ENCODE measurements around the gene EPHA5.

DNA sequence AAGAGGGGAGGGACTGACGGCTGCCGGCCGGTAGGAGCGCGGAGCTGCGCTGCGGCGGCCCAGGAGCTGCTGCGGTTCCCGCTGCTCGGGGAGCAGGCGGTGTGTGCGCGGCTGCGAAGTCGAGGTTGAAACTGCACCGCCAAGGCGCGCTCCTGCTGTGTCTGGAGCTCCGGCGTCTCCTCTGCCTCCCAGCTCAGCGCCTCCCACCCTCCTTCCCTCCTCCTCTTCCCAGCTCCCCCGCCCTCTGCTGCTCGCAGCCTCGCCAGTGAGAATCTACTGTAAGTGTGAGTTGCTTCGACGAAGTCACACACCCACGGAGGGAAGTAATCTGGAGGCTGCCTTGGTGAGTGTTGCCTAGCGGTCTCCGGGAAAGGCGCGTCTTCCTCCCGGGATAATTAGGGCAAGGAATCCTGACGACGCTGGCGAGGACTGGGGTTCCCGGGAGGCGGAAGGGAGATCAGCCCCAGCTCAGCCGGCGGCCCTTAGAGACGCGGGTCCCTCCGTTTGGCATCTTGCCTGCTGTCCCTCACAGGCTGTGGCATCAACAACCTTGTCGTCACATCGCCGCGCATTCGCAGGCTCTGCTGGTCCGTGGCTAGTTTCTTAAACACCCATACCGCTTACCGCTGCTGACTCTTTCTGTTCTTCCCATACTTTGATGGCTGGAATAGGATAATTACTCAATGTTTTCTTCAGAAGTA lies at the start of gene EPHA5:
- TF ChIP-seq, protein P1, sequence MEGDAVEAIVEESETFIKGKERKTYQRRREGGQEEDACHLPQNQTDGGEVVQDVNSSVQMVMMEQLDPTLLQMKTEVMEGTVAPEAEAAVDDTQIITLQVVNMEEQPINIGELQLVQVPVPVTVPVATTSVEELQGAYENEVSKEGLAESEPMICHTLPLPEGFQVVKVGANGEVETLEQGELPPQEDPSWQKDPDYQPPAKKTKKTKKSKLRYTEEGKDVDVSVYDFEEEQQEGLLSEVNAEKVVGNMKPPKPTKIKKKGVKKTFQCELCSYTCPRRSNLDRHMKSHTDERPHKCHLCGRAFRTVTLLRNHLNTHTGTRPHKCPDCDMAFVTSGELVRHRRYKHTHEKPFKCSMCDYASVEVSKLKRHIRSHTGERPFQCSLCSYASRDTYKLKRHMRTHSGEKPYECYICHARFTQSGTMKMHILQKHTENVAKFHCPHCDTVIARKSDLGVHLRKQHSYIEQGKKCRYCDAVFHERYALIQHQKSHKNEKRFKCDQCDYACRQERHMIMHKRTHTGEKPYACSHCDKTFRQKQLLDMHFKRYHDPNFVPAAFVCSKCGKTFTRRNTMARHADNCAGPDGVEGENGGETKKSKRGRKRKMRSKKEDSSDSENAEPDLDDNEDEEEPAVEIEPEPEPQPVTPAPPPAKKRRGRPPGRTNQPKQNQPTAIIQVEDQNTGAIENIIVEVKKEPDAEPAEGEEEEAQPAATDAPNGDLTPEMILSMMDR (IDR thresholded peaks at IDR 0.05), result no peak
- TF ChIP-seq, protein P2, sequence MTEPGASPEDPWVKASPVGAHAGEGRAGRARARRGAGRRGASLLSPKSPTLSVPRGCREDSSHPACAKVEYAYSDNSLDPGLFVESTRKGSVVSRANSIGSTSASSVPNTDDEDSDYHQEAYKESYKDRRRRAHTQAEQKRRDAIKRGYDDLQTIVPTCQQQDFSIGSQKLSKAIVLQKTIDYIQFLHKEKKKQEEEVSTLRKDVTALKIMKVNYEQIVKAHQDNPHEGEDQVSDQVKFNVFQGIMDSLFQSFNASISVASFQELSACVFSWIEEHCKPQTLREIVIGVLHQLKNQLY (CRISPR knock-in tag; IDR thresholded peaks at IDR 0.05), result no peak
- TF ChIP-seq FOXP1 (CRISPR knock-in tag; IDR thresholded peaks at IDR 0.05; ENCODE audit: borderline replicate concordance), result peak; percentile 46; the same call in 1 of the 2 replicates
- TF ChIP-seq, protein P3, sequence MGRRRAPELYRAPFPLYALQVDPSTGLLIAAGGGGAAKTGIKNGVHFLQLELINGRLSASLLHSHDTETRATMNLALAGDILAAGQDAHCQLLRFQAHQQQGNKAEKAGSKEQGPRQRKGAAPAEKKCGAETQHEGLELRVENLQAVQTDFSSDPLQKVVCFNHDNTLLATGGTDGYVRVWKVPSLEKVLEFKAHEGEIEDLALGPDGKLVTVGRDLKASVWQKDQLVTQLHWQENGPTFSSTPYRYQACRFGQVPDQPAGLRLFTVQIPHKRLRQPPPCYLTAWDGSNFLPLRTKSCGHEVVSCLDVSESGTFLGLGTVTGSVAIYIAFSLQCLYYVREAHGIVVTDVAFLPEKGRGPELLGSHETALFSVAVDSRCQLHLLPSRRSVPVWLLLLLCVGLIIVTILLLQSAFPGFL (CRISPR knock-in tag; IDR thresholded peaks at IDR 0.05; ENCODE audit: borderline replicate concordance), result no peak
- TF ChIP-seq, protein P4, sequence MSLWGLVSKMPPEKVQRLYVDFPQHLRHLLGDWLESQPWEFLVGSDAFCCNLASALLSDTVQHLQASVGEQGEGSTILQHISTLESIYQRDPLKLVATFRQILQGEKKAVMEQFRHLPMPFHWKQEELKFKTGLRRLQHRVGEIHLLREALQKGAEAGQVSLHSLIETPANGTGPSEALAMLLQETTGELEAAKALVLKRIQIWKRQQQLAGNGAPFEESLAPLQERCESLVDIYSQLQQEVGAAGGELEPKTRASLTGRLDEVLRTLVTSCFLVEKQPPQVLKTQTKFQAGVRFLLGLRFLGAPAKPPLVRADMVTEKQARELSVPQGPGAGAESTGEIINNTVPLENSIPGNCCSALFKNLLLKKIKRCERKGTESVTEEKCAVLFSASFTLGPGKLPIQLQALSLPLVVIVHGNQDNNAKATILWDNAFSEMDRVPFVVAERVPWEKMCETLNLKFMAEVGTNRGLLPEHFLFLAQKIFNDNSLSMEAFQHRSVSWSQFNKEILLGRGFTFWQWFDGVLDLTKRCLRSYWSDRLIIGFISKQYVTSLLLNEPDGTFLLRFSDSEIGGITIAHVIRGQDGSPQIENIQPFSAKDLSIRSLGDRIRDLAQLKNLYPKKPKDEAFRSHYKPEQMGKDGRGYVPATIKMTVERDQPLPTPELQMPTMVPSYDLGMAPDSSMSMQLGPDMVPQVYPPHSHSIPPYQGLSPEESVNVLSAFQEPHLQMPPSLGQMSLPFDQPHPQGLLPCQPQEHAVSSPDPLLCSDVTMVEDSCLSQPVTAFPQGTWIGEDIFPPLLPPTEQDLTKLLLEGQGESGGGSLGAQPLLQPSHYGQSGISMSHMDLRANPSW (CRISPR knock-in tag; conservative IDR thresholded peaks at IDR 0.05; ENCODE audit: low read depth), result no peak
- peak; percentile 83 for TF ChIP-seq CREM (CRISPR knock-in tag; IDR thresholded peaks at IDR 0.05)
- no peak for TF ChIP-seq SMAD4 (CRISPR knock-in tag; IDR thresholded peaks at IDR 0.05)
- peak; percentile 64; the same call in 1 of the 2 replicates for TF ChIP-seq TP53 (CRISPR knock-in tag; IDR thresholded peaks at IDR 0.05)
- TF ChIP-seq JUN (CRISPR knock-in tag; IDR thresholded peaks at IDR 0.05), result no peak

Data from WTC11 (cell line).